ENCODE data around the gene TPRG1L.

DNA sequence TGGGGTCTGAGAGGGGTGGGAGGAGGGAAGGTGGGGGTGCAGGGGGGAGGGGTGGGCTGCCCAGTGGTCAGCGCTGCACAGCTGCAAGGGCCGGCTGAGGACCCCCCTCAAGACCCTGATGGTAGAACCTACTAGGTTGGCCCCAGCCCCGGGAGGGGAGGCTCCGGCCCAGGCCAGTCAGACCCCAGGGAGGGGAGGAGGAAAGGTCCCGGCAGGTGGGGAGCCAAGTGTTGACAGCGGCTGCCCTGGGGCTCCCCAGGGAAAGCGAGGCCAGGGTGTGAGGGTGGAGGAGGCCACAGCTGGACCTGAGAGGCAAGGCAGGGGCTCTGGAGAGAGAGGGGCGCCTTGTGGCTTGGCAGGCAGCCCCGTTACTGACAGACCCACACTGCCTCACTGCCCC lies 44.6 kb upstream of the TPRG1L start:
- TF ChIP-seq, protein P1, sequence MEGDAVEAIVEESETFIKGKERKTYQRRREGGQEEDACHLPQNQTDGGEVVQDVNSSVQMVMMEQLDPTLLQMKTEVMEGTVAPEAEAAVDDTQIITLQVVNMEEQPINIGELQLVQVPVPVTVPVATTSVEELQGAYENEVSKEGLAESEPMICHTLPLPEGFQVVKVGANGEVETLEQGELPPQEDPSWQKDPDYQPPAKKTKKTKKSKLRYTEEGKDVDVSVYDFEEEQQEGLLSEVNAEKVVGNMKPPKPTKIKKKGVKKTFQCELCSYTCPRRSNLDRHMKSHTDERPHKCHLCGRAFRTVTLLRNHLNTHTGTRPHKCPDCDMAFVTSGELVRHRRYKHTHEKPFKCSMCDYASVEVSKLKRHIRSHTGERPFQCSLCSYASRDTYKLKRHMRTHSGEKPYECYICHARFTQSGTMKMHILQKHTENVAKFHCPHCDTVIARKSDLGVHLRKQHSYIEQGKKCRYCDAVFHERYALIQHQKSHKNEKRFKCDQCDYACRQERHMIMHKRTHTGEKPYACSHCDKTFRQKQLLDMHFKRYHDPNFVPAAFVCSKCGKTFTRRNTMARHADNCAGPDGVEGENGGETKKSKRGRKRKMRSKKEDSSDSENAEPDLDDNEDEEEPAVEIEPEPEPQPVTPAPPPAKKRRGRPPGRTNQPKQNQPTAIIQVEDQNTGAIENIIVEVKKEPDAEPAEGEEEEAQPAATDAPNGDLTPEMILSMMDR (IDR thresholded peaks at IDR 0.05; ENCODE audit: insufficient read depth, low read length, poor library complexity, severe bottlenecking): no peak
- TF ChIP-seq EZH2phosphoT487 (conservative IDR thresholded peaks at IDR 0.05; ENCODE audit: low read length): no peak

All from SU-DHL-6 (cell line).